HUES48 (cell line): ENCODE results near the gene AP3D1.
"Not testable (repeated sequence)": the region's sequence is repeated elsewhere in the genome, so short reads cannot be mapped to it uniquely, and the experiment has no call there.

Experiments used
- H3K27ac ChIP-seq: one replicate; pipeline ENCODE4 v1.7.0; 2013; ENCODE audit warnings: low read depth, low read length, inconsistent platforms
- H3K27me3 ChIP-seq: 2 replicates; pipeline ENCODE4 v1.6.1; 2013; ENCODE audit warnings: mild to moderate bottlenecking, low read length; ENCODE audit not compliant: control insufficient read depth, insufficient read depth
- H3K36me3 ChIP-seq: 2 replicates; pipeline ENCODE4 v1.6.1; 2013; ENCODE audit warnings: low read length; ENCODE audit not compliant: control insufficient read depth, insufficient read depth
- H3K4me1 ChIP-seq: 2 replicates; pipeline ENCODE4 v1.6.1; 2013; ENCODE audit warnings: mild to moderate bottlenecking, low read length; ENCODE audit not compliant: control insufficient read depth, insufficient read depth
- H3K4me3 ChIP-seq: 2 replicates; pipeline ENCODE4 v1.5.1; 2013; ENCODE audit warnings: mild to moderate bottlenecking, low read depth, low read length
- H3K9ac ChIP-seq: 2 replicates; pipeline ENCODE4 v1.6.1; 2013; ENCODE audit warnings: mild to moderate bottlenecking, low read depth, low read length, moderate library complexity
- H3K9me3 ChIP-seq: 2 replicates; pipeline ENCODE4 v1.6.1; 2013; ENCODE audit warnings: low read length; ENCODE audit not compliant: control insufficient read depth, insufficient read depth

AP3D1 gene

DNA sequence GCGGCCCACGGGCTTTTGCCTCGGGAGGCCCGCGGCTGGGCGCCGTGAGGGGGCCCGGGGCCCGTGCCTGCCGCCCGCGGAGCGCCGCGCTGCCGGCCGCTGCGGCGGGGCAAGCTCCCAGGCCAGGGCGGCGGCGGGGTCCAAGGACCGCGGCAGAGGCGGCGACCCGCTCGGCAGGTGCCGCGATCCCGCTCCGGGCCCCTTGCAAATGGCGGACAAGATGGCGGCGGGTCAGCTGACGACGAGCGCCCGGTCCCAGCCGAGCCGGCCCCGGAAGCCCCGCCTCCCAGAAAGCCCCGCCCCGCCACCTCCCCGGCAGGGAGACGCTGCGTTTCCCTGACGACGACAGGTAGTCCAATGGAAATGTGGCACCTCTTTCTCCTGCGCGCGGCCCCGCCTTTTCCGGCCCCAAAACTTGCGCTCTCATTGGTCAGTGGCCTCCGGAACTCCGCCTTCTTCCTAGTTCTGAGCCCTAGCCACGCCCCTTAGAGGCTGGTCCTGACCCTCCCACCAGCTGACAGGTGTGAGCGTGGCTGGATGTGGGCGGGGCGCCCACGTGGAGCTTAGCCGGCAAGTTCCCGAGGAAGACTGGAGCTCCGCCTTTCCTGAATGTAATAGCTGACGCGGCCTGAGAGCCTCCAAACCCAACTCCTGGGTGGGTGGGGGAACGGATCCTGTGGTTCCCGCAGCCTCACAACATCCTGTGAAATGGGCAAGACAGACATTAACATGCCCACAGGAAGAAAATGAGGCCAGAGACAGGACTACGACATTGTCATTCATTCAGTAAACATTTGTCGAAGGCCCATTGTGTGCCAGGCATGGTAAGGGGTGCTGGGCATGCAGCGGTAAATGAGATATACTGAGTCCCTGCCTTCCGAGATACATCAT, at the start of gene AP3D1:
Gene AP3D1, minus strand, starts transcription at position 228 of the 891 bp plus-strand sequence. CDS start 232 bp downstream, outside the sequence.
- H3K36me3 ChIP-seq: 0 out of 2 replicates have a peak, but pooled peaks cover 14% of the 10 kb centered on the region
- no peaks in the 10 kb centered on the region for H3K9me3 ChIP-seq
- peak within 1 kb of the TSS; percentile 92 for H3K9ac ChIP-seq
- H3K27ac ChIP-seq: peak within 1 kb of the TSS; percentile 84
- H3K4me1 ChIP-seq: peaks cover 12% of the 10 kb centered on the region
- H3K27me3 ChIP-seq: no peaks in the 10 kb centered on the region
- peak within 1 kb of the TSS; percentile 99 for H3K4me3 ChIP-seq

DNA sequence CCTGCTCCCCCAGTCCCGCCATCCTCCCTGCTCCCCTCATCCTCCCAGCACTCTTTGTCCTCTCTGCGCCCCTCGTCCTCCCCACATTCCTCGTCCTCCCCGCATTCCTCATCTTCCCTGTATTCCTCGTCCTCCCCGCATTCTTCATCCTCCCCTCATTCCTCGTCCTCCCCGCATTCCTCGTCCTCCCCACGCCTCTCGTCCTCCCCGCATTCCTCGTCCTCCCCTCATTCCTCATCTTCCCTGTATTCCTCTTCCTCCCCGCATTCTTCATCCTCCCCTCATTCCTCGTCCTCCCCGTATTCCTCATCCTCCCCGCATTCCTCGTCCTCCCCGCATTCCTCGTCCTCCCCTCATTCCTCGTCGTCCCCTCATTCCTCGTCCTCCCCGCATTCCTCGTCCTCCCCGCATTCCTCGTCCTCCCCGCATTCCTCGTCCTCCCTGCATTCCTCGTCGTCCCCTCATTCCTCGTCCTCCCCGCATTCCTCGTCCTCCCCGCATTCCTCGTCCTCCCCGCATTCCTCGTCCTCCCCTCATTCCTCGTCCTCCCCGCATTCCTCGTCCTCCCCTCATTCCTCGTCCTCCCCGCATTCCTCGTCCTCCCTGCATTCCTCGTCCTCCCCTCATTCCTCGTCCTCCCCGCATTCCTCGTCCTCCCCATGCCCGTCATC, 49.4 kb upstream of the AP3D1 start:
- H3K4me3 ChIP-seq, H3K9ac ChIP-seq, H3K9me3 ChIP-seq, H3K27ac ChIP-seq, H3K27me3 ChIP-seq, H3K4me1 ChIP-seq: not testable (repeated sequence)
- H3K36me3 ChIP-seq: peaks cover 33% of the 10 kb centered on the region

DNA sequence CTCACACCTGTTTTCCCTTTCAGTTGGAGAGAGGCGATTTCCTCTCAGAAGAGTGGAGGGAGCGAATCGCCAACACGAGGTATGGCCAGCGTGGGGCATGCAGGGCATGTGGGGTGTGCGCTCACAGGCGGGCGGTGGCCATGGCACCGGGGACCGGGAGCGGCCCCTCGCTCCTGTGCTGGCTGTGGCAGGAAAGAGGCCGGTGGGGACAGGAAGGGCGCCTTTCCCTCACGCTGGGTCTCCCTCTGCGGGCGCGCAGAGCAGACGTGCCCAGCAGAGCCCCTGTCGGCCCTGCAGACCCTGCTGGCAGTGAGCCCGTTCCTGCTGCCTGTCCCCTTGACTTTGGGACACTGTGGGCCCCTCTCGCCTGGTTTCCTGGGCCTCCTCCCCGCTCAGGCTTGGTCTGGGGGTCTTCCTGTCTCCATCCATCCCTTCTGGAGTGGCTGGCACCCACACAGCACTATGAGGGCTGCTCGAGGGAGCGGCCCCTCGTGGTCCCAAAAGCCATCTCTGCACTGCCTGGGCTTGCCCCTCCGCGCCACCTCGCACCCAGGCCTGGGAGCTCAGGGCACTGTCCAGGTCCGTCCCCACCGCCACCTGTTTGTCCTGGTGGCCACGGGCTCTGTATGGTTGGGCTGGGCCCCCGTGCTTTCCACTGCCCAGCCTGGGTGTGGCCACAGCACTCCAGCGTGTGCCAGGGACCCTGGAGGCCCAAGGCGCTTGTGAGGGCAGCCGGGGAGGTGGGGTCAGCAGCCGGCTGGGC, 48.7 kb upstream of the AP3D1 start:
- no peaks in the 10 kb centered on the region for H3K4me1 ChIP-seq
- H3K9me3 ChIP-seq: no peaks in the 10 kb centered on the region
- no peak overlapping the region for H3K27ac ChIP-seq
- H3K9ac ChIP-seq: no peak overlapping the region
- no peak overlapping the region for H3K4me3 ChIP-seq
- H3K36me3 ChIP-seq: peaks cover 38% of the 10 kb centered on the region
- H3K27me3 ChIP-seq: no peaks in the 10 kb centered on the region

DNA sequence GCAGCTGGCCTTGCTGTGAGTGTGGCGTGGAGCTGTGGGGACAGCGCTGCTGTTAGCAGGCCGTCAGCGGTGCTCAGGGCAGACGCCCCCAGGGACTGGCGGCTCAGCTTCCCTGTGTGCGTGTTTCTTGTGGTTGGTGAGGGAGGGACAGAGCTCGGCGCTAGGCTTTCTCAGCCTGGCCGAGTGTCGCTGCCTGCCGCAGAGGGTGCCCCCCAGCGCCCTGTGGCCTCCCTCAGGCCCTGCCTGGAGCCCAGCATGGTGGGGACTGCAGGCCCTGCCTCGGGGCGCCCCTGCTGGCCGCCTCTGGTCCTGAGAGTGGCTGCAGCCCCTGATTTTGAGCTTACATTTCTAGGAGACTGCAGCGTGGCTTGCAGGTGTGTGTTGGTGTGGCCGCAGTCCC, 47.8 kb upstream of the AP3D1 start:
- Histone ChIP-seq H3K27ac (no peak overlapping the region), H3K9me3 (no peaks in the 10 kb centered on the region), H3K36me3 (peaks cover 42% of the 10 kb centered on the region), H3K4me1 (no peaks in the 10 kb centered on the region), H3K27me3 (no peaks in the 10 kb centered on the region), H3K9ac (no peak overlapping the region), H3K4me3 (no peak overlapping the region)

DNA sequence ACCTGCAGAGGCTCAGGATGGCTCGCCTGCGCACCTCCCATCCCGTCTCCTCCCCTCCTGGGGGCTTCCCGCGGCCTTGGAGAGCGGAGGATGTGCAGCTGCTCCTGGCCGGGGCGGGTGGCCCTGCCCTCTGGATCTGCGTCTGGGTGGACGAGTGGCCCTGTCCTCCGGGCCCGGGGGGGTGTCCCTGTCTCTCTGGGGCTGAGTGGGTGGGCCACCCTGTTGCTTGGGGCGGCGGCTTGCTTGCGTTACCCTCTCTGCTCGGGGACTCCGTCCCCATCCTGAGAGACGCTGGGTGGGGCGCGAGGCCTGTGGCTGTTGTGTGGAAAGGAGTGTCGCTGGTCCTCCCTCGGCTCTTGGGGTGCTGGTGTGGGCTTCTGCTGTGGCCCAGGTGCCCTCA, 47.0 kb upstream of the AP3D1 start:
- Histone ChIP-seq H3K36me3 (peaks cover 44% of the 10 kb centered on the region), H3K4me3 (no peak overlapping the region), H3K9ac (no peak overlapping the region), H3K4me1 (no peaks in the 10 kb centered on the region), H3K9me3 (no peaks in the 10 kb centered on the region), H3K27me3 (no peaks in the 10 kb centered on the region), H3K27ac (no peak overlapping the region)

DNA sequence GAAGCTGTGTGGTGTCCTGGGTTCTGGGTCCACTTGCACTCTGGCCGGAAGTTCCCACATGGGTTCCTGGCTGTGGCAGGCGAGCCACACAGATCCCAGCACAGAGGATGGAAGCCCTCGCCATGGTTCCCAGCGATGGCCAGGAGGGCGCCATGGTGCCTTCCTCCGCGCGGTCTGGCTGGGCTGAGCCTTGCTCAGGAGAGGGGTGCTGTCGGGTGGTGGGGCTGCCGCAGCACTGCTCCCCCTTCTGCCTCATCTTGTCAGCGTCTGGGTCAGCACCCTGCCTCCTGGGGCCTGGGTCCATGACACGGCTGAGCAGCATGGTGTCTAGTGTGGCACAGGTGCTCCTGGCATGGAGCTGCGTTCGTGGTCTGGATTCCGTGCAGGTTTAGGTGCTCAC, 45.9 kb upstream of the AP3D1 start:
- no peak overlapping the region for H3K4me3 ChIP-seq
- no peaks in the 10 kb centered on the region for H3K4me1 ChIP-seq
- H3K27me3 ChIP-seq: no peaks in the 10 kb centered on the region
- H3K36me3 ChIP-seq: peaks cover 48% of the 10 kb centered on the region
- no peaks in the 10 kb centered on the region for H3K9me3 ChIP-seq
- no peak overlapping the region for H3K9ac ChIP-seq
- H3K27ac ChIP-seq: no peak overlapping the region

DNA sequence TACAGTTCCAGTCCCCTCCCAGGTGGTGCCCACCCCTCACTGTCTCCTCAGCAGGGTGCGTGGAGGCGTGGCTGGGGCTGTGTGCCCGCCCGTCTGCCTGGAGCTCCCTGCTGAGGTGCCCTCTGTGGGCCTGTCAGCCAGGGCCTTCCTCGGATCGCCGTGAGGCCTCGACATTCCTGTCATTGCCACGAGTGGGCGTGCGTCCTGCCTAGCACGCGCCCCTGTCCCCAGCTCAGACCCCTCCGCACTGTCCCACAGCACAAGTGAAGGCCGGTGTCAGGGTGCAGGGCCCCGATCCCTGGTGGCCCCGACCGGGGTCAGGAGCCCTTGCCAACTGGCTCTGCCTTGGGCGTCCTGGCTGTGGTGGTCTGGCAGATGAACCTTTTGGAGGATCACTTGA, 44.5 kb upstream of the AP3D1 start:
- H3K27me3 ChIP-seq: no peaks in the 10 kb centered on the region
- H3K4me1 ChIP-seq: no peaks in the 10 kb centered on the region
- H3K36me3 ChIP-seq: peaks cover 55% of the 10 kb centered on the region
- no peak overlapping the region for H3K9ac ChIP-seq
- no peak overlapping the region for H3K27ac ChIP-seq
- no peak overlapping the region for H3K4me3 ChIP-seq
- H3K9me3 ChIP-seq: no peaks in the 10 kb centered on the region

DNA sequence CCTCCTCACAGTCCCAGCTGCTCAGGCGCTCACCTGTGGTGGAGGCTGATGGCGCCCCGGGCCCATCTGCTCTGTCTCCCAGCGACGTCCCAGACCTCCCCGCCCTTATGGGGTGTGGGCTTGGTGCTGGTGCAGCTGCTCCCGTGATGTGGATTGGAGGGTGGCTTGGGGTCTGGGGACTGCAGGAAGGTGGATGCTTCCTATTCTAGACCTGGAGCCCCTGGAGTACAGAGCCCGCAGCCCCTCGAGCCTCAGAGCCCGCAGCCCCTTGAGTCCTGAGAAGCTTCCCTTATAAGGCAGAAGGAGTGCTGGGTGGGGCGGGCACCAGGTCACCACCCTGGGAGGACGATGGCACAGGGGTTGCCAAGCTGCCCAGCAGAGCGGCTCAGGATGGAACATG, 44.0 kb upstream of the AP3D1 start:
- no peaks in the 10 kb centered on the region for H3K27me3 ChIP-seq
- H3K36me3 ChIP-seq: peaks cover 58% of the 10 kb centered on the region
- H3K27ac ChIP-seq: no peak overlapping the region
- no peak overlapping the region for H3K9ac ChIP-seq
- no peak overlapping the region for H3K4me3 ChIP-seq
- no peaks in the 10 kb centered on the region for H3K4me1 ChIP-seq
- H3K9me3 ChIP-seq: no peaks in the 10 kb centered on the region

DNA sequence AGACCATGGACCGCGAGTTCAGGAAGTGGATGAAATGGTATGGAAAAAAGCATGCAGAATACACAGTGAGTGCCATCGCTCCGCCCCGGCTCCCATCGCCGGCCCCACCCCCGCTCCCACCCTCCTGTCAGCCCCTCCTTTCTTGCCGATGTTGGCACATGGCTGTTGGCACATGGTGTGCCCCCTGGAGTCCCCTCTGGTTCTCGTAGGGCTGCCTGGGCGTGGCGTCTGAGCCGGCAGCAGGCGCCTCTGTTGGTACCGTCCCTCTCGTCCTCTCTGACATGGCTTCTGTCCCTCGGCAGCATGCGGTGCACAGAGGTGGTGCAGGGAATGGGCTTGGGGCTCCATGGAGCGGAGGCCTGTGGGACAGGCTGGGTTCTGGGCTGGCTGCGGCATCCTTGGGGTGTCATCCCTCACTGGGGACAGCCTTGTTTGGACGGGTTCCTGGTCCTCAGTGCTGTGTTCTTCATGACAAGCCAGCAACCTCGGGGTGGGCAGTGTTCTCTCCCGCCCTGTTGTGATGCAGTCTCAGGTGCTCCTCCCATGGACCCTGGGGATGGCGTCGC, 43.2 kb upstream of the AP3D1 start:
- Histone ChIP-seq H3K36me3 (peaks cover 60% of the 10 kb centered on the region), H3K27ac (no peak overlapping the region), H3K4me3 (no peak overlapping the region), H3K9me3 (no peaks in the 10 kb centered on the region), H3K9ac (no peak overlapping the region), H3K27me3 (no peaks in the 10 kb centered on the region), H3K4me1 (no peaks in the 10 kb centered on the region)

DNA sequence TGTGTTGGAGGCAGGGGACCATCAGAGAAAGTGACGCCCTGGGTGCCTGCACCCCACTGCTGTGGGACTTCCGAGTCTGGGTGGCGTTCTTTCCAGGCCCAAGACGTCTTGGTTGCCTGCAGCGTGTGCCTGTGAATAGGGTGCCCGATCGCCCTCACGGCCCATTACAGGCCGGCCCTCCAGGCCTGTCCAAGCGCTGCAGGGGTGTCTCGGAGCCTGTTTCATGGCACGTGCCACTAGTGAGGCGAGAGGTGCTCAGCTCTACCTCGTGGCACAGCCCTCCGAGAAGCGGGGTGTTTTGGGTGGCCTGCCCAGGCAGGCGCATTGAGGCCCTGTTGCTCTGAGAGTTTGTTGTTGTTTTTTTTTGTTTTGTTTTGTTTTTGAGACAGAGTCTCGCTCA, 42.4 kb upstream of the AP3D1 start:
- H3K9ac ChIP-seq: no peak overlapping the region
- H3K36me3 ChIP-seq: peaks cover 67% of the 10 kb centered on the region
- H3K9me3 ChIP-seq: no peaks in the 10 kb centered on the region
- no peak overlapping the region for H3K4me3 ChIP-seq
- H3K27ac ChIP-seq: no peak overlapping the region
- H3K4me1 ChIP-seq: no peaks in the 10 kb centered on the region
- no peaks in the 10 kb centered on the region for H3K27me3 ChIP-seq
